B cell (primary cell): ENCODE measurements around the gene FXYD4.

Source experiments
- EZH2 ChIP-seq: IDR thresholded peaks from 2 replicates; pipeline ENCODE4 v1.6.1; 2012; ENCODE audit warnings: borderline replicate concordance, low read depth, mild to moderate bottlenecking, moderate library complexity, low read length; ENCODE audit not compliant: insufficient read depth, poor library complexity, severe bottlenecking
- TF ChIP-seq, protein P1 (sequence below): fragments of 200-600 bp; IDR thresholded peaks from one replicate; pipeline ENCODE4 v1.8.0; 2022; ENCODE audit warnings: antibody characterized with exemption, mild to moderate bottlenecking

- TF ChIP-seq, protein P1, sequence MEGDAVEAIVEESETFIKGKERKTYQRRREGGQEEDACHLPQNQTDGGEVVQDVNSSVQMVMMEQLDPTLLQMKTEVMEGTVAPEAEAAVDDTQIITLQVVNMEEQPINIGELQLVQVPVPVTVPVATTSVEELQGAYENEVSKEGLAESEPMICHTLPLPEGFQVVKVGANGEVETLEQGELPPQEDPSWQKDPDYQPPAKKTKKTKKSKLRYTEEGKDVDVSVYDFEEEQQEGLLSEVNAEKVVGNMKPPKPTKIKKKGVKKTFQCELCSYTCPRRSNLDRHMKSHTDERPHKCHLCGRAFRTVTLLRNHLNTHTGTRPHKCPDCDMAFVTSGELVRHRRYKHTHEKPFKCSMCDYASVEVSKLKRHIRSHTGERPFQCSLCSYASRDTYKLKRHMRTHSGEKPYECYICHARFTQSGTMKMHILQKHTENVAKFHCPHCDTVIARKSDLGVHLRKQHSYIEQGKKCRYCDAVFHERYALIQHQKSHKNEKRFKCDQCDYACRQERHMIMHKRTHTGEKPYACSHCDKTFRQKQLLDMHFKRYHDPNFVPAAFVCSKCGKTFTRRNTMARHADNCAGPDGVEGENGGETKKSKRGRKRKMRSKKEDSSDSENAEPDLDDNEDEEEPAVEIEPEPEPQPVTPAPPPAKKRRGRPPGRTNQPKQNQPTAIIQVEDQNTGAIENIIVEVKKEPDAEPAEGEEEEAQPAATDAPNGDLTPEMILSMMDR, result no peak
- no peak for TF ChIP-seq EZH2
Observed at GRCh38 chr10:43396928-43397624, 25.6 kb downstream of the FXYD4 start.
